Activated CD4-positive, alpha-beta T cell treated with anti-CD3 and anti-CD28 coated beads, Interleukin-2, amount 10 ng/mL, durations not matched to agents 7 days and 5 days (primary cell): ENCODE results near the gene MYL6. TPM values are rescaled to one million over a fixed set of nuclear protein-coding genes. Genes with fewer than 3 reads are reported as not detected.
"Not testable (repeated sequence)": the region's sequence is repeated elsewhere in the genome, so short reads cannot be mapped to it uniquely, and the experiment has no call there.

ENCODE experiments used
- CTCF ChIA-PET: fragments of 350-600 bp; sonication (Branson Sonifier 250); formaldehyde crosslinking; loops from one replicate; lab custom pipeline; 2021; ENCODE audit warnings: antibody characterized with exemption; lab: Charles Lee
- POLR2A ChIA-PET: fragments of 350-600 bp; sonication (Branson Sonifier 250); formaldehyde crosslinking; loops from one replicate; lab custom pipeline; 2021; ENCODE audit warnings: antibody characterized with exemption; lab: Charles Lee
- DNase-seq: peaks from one replicate; pipeline ENCODE4 v3.0.0-alpha.2; 2020
- H3K27ac Mint-ChIP-seq: one replicate; pipeline ENCODE4 v1.8.0; 2021; ENCODE audit warnings: mild to moderate bottlenecking, moderate library complexity, mixed read lengths
- H3K27me3 Mint-ChIP-seq: one replicate; pipeline ENCODE4 v1.8.0; 2021; ENCODE audit warnings: mixed read lengths
- H3K36me3 Mint-ChIP-seq: one replicate; pipeline ENCODE4 v1.8.0; 2021; ENCODE audit warnings: low read depth, mixed read lengths
- H3K4me1 Mint-ChIP-seq: one replicate; pipeline ENCODE4 v1.8.0; 2021; ENCODE audit warnings: mixed read lengths
- H3K4me3 Mint-ChIP-seq: one replicate; pipeline ENCODE4 v1.8.0; 2021; ENCODE audit warnings: mild to moderate bottlenecking, moderate library complexity, mixed read lengths
- H3K9me3 Mint-ChIP-seq: one replicate; pipeline ENCODE4 v1.8.0; 2021; ENCODE audit warnings: mixed read lengths
- total RNA-seq, 2 experiments: library from RNA; stranded (reverse); gene quantifications; one replicate each; pipeline ENCODE4 v1.2.3, GENCODE V29; 2021

Gene MYL6
- total RNA-seq, result 1,000 to 10,000 TPM; 1,336 to 1,525 TPM

- Mint-ChIP-seq H3K36me3 (peaks cover 60% of the 10 kb centered on the region), H3K4me1 (peaks cover 60% of the 10 kb centered on the region), H3K27ac (peak within 1 kb of the TSS; percentile 93), H3K9me3 (no peaks in the 10 kb centered on the region), H3K27me3 (no peaks in the 10 kb centered on the region), H3K4me3 (peak within 1 kb of the TSS; percentile 90)
- DNase-seq, result peak; percentile 98
- ChIA-PET CTCF (interaction anchor here (0.9 to 10.3 kb wide), 3 partner anchors 31 to 40 kb away, joined by 4 to 80 read pairs (median 7); partner anchors contain the start of genes SMARCC2 and ZC3H10), POLR2A (interaction anchor here (0.6 to 1.8 kb wide), 4 partner anchors 20 to 39 kb away, joined by 3 to 8 read pairs (median 4); partner anchors contain the start of genes ESYT1 and SMARCC2)
Measured at GRCh38 chr12:56158029-56158925, at the start of gene MYL6. Gene MYL6, plus strand, starts transcription at chr12:56158359. Its CDS starts 43 bp downstream, at chr12:56158402.

- Mint-ChIP-seq H3K4me1 (peaks cover 43% of the 10 kb centered on the region), H3K27ac (no peak overlapping the region), H3K27me3 (no peaks in the 10 kb centered on the region), H3K4me3 (no peak overlapping the region), H3K36me3 (peaks cover 76% of the 10 kb centered on the region), H3K9me3 (no peaks in the 10 kb centered on the region)
- no peak for DNase-seq
- ChIA-PET POLR2A (no interaction called here), CTCF (interaction anchor here (1.5 kb wide), 1 partner anchor 64 kb away, joined by 3 read pairs; no protein-coding TSS in a partner anchor)
Measured at GRCh38 chr12:56110571-56110970, 47.6 kb upstream of the MYL6 start.

- DNase-seq, result no peak
- Mint-ChIP-seq H3K27me3 (no peaks in the 10 kb centered on the region), H3K9me3 (no peaks in the 10 kb centered on the region), H3K4me3 (no peak overlapping the region), H3K27ac (no peak overlapping the region), H3K4me1 (peaks cover 34% of the 10 kb centered on the region), H3K36me3 (peaks cover 61% of the 10 kb centered on the region)
- POLR2A ChIA-PET, result no interaction called here
- CTCF ChIA-PET, result interaction anchor here (1.0 to 1.7 kb wide), 2 partner anchors 14 to 390 kb away, joined by 4 read pairs; partner anchors contain the start of gene ESYT1
Measured at GRCh38 chr12:56114084-56114483, 44.1 kb upstream of the MYL6 start.

- no peaks in the 10 kb centered on the region for H3K9me3 Mint-ChIP-seq
- DNase-seq, result no peak
- peak overlapping the region; percentile 95 for H3K4me3 Mint-ChIP-seq
- CTCF ChIA-PET, result interaction anchor here (0.6 to 7.8 kb wide), 5 partner anchors 12 to 611 kb away, joined by 4 to 90 read pairs (median 41); partner anchors contain the start of genes ESYT1, PA2G4 and SMARCC2
- H3K27ac Mint-ChIP-seq, result peak overlapping the region; percentile 97
- POLR2A ChIA-PET, result interaction anchor here (0.7 to 1.9 kb wide), 2 partner anchors 10 to 12 kb away, joined by 3 to 10 read pairs; partner anchors contain the start of gene PA2G4
- H3K27me3 Mint-ChIP-seq, result no peaks in the 10 kb centered on the region
- H3K4me1 Mint-ChIP-seq, result peaks cover 44% of the 10 kb centered on the region
- peaks cover 52% of the 10 kb centered on the region for H3K36me3 Mint-ChIP-seq
Measured at GRCh38 chr12:56115329-56115728, 42.8 kb upstream of the MYL6 start.

GRCh38 chr12:56116267-56117081, 41.7 kb upstream of the MYL6 start, which contains the start of gene RPL41:
Gene RPL41, plus strand, starts transcription at chr12:56116633.
- CTCF ChIA-PET, result interaction anchor here (0.6 to 7.8 kb wide), 5 partner anchors 12 to 72 kb away, joined by 3 to 90 read pairs (median 41); partner anchors contain the start of genes ESYT1, PA2G4 and SMARCC2

GRCh38 chr12:56117082-56117706, 41.0 kb upstream of the MYL6 start:
- peaks cover 51% of the 10 kb centered on the region for H3K36me3 Mint-ChIP-seq
- CTCF ChIA-PET, result interaction anchor here (0.6 to 7.8 kb wide), 8 partner anchors 9 to 80 kb away, joined by 3 to 90 read pairs (median 12); partner anchors contain the start of genes ESYT1, MYL6, MYL6B and PA2G4
- POLR2A ChIA-PET, result interaction anchor here (1.3 to 1.4 kb wide), 2 partner anchors 10 to 35 kb away, joined by 3 to 12 read pairs; partner anchors contain the start of genes ESYT1 and MYL6B
- H3K27ac Mint-ChIP-seq, result peak overlapping the region; percentile 97
- not testable (repeated sequence) for DNase-seq, H3K27me3 Mint-ChIP-seq, H3K9me3 Mint-ChIP-seq
- peak overlapping the region; percentile 95 for H3K4me3 Mint-ChIP-seq
- H3K4me1 Mint-ChIP-seq, result peaks cover 40% of the 10 kb centered on the region

More at GRCh38 chr12:56116267-56117081, 41.7 kb upstream of the MYL6 start, which contains the start of gene RPL41:
- H3K36me3 Mint-ChIP-seq, result peaks cover 52% of the 10 kb centered on the region
- DNase-seq, result peak; percentile 95
- H3K27ac Mint-ChIP-seq, result peak within 1 kb of the TSS; percentile 97
- H3K4me3 Mint-ChIP-seq, result peak within 1 kb of the TSS; percentile 95
- no peaks in the 10 kb centered on the region for H3K27me3 Mint-ChIP-seq
- POLR2A ChIA-PET, result interaction anchor here (1.9 kb wide), 1 partner anchor 13 kb away, joined by 10 read pairs; the partner anchor contains the start of gene PA2G4
- no peaks in the 10 kb centered on the region for H3K9me3 Mint-ChIP-seq
- H3K4me1 Mint-ChIP-seq, result peaks cover 41% of the 10 kb centered on the region

GRCh38 chr12:56117778-56118687, 40.1 kb upstream of the MYL6 start, which contains the start of gene ZC3H10:
Gene ZC3H10, plus strand, starts transcription at chr12:56118266. Its CDS starts 2,297 bp downstream, at chr12:56120563.
- no peaks in the 10 kb centered on the region for H3K27me3 Mint-ChIP-seq
- CTCF ChIA-PET, result interaction anchor here (0.6 to 7.8 kb wide), 31 partner anchors 10 to 568 kb away, joined by 3 to 90 read pairs (median 4); partner anchors contain the start of genes CNPY2, ESYT1, MYL6 and MYL6B
- POLR2A ChIA-PET, result interaction anchor here (0.6 to 1.7 kb wide), 8 partner anchors 9 to 241 kb away, joined by 3 to 12 read pairs (median 4); partner anchors contain the start of genes ESYT1, MYL6B, PA2G4 and SMARCC2
- peak within 1 kb of the TSS; percentile 95 for H3K4me3 Mint-ChIP-seq
- peaks cover 37% of the 10 kb centered on the region for H3K4me1 Mint-ChIP-seq
- DNase-seq, result peak; percentile 99
- peaks cover 43% of the 10 kb centered on the region for H3K36me3 Mint-ChIP-seq
- H3K27ac Mint-ChIP-seq, result peak within 1 kb of the TSS; percentile 97
- no peaks in the 10 kb centered on the region for H3K9me3 Mint-ChIP-seq

- Mint-ChIP-seq H3K4me3 (peak overlapping the region; percentile 95), H3K27me3 (no peaks in the 10 kb centered on the region), H3K9me3 (no peaks in the 10 kb centered on the region), H3K27ac (peak overlapping the region; percentile 97), H3K4me1 (peaks cover 39% of the 10 kb centered on the region), H3K36me3 (peaks cover 37% of the 10 kb centered on the region)
- ChIA-PET POLR2A (interaction anchor here (0.7 to 1.7 kb wide), 6 partner anchors 9 to 110 kb away, joined by 3 to 12 read pairs (median 4); partner anchors contain the start of genes ESYT1, MYL6B, PA2G4 and SMARCC2), CTCF (interaction anchor here (0.7 to 7.8 kb wide), 29 partner anchors 10 to 567 kb away, joined by 3 to 90 read pairs (median 4); partner anchors contain the start of genes CNPY2, COQ10A, ESYT1 and MYL6)
- DNase-seq, result no peak
Measured at GRCh38 chr12:56118688-56119357, 39.3 kb upstream of the MYL6 start.

- Mint-ChIP-seq H3K4me1 (peaks cover 39% of the 10 kb centered on the region), H3K27me3 (no peaks in the 10 kb centered on the region), H3K9me3 (no peaks in the 10 kb centered on the region), H3K27ac (peak overlapping the region; percentile 97), H3K4me3 (peak overlapping the region; percentile 95), H3K36me3 (peaks cover 32% of the 10 kb centered on the region)
- peak; percentile 76 for DNase-seq
- POLR2A ChIA-PET, result interaction anchor here (0.6 to 1.7 kb wide), 2 partner anchors 39 to 70 kb away, joined by 5 read pairs; partner anchors contain the start of gene SMARCC2
- CTCF ChIA-PET, result interaction anchor here (0.6 to 7.8 kb wide), 18 partner anchors 9 to 566 kb away, joined by 3 to 90 read pairs (median 7); partner anchors contain the start of genes CNPY2, COQ10A, ESYT1 and MYL6B
Measured at GRCh38 chr12:56119361-56119796, 38.8 kb upstream of the MYL6 start.
